Measurements from ENCODE around the gene C9orf43.
"Not testable (repeated sequence)": the region's sequence is repeated elsewhere in the genome, so short reads cannot be mapped to it uniquely, and the experiment has no call there.

C9orf43 gene

GRCh38 chr9:113375057-113376023 is 35.2 kb upstream of the C9orf43 start:
- H3K79me2 ChIP-seq (ENCODE audit: control insufficient read depth, insufficient read depth, low read length, poor library complexity): peaks cover 8% of the 10 kb centered on the region
- H3K79me1 ChIP-seq (ENCODE audit: low read length): peaks cover 10% of the 10 kb centered on the region
- no peak overlapping the region for H2AFZ ChIP-seq (ENCODE audit: insufficient read depth, low read length, poor library complexity)
- no peak overlapping the region for H3K27ac ChIP-seq (ENCODE audit: low read depth, low read length)
- no peak for DNase-seq
- peak overlapping the region; percentile 33 for H3K4me2 ChIP-seq (ENCODE audit: low read length)
- no peak overlapping the region for H3K23ac ChIP-seq (ENCODE audit: low read length)
- no peak overlapping the region for H3K9ac ChIP-seq (ENCODE audit: low read length)
- no peak overlapping the region for H4K91ac ChIP-seq (ENCODE audit: low read depth, low read length)
- H3K27me3 ChIP-seq (ENCODE audit: insufficient read depth, low read length): no peaks in the 10 kb centered on the region
- no peak overlapping the region for H2BK120ac ChIP-seq (ENCODE audit: insufficient read depth, low read length, poor library complexity)
- H3K9me3 ChIP-seq (ENCODE audit: insufficient read depth, low read depth, low read length): no peaks in the 10 kb centered on the region
- H3K4ac ChIP-seq (ENCODE audit: low read depth, low read length): peak overlapping the region; percentile 77
- peak overlapping the region; percentile 3 for H3K18ac ChIP-seq (ENCODE audit: low read length)
- no peak overlapping the region for H2BK12ac ChIP-seq (ENCODE audit: low read length)
- H3K36me3 ChIP-seq (ENCODE audit: control insufficient read depth in 1 of 2, insufficient read depth in 2 of 2, low read length in 2 of 2): peaks cover 17 to 26% of the 10 kb centered on the region in 2 experiments
- no peak overlapping the region for H4K8ac ChIP-seq (ENCODE audit: low read depth, low read length)
- no peak overlapping the region for H2AK5ac ChIP-seq (ENCODE audit: low read length)
- H2BK5ac ChIP-seq (ENCODE audit: low read depth, low read length, poor library complexity): no peak overlapping the region
- no peak overlapping the region for H4K12ac ChIP-seq (ENCODE audit: low read depth, low read length)
- WGBS (ENCODE audit: extremely low coverage, insufficient coverage, insufficient read length): no CpG with 5 or more reads among the region's 6 CpGs
- no peak overlapping the region for H3K14ac ChIP-seq (ENCODE audit: low read length)
- peaks cover 14 to 21% of the 10 kb centered on the region in 2 experiments for H3K4me1 ChIP-seq (ENCODE audit: control insufficient read depth in 1 of 2, insufficient read depth in 2 of 2, low read length in 2 of 2)
- H3K4me3 ChIP-seq (ENCODE audit: low read depth, low read length): no peak overlapping the region

- Histone ChIP-seq H3K4ac (ENCODE audit: low read depth, low read length) (peak within 1 kb of the TSS; percentile 91), H4K8ac (ENCODE audit: low read depth, low read length) (peak within 1 kb of the TSS; percentile 82), H4K12ac (ENCODE audit: low read depth, low read length) (peak within 1 kb of the TSS; percentile 91), H3K4me2 (ENCODE audit: low read length) (peak within 1 kb of the TSS; percentile 87), H3K4me3 (ENCODE audit: low read depth, low read length) (peak within 1 kb of the TSS; percentile 90), H2BK12ac (ENCODE audit: low read length) (peak within 1 kb of the TSS; percentile 21), H3K14ac (ENCODE audit: low read length) (peak within 1 kb of the TSS; percentile 80), H3K79me2 (ENCODE audit: control insufficient read depth, insufficient read depth, low read length, poor library complexity) (peaks cover 8% of the 10 kb centered on the region), H3K23ac (ENCODE audit: low read length) (no peak within 1 kb of the TSS), H2BK5ac (ENCODE audit: low read depth, low read length, poor library complexity) (peak within 1 kb of the TSS; percentile 63), H3K18ac (ENCODE audit: low read length) (peak within 1 kb of the TSS; percentile 83), H2BK120ac (ENCODE audit: insufficient read depth, low read length, poor library complexity) (peak within 1 kb of the TSS; percentile 65), H2AK5ac (ENCODE audit: low read length) (peak within 1 kb of the TSS; percentile 15), H3K4me1 (ENCODE audit: control insufficient read depth in 1 of 2, insufficient read depth in 2 of 2, low read length in 2 of 2) (peaks cover 23 to 25% of the 10 kb centered on the region in 2 experiments), H2AFZ (ENCODE audit: insufficient read depth, low read length, poor library complexity) (peak within 1 kb of the TSS; percentile 73), H3K27ac (ENCODE audit: low read depth, low read length) (peak within 1 kb of the TSS; percentile 84), H3K9me3 (ENCODE audit: insufficient read depth, low read depth, low read length) (no peaks in the 10 kb centered on the region), H3K9ac (ENCODE audit: low read length) (peak within 1 kb of the TSS; percentile 86), H4K91ac (ENCODE audit: low read depth, low read length) (peak within 1 kb of the TSS; percentile 85), H3K27me3 (ENCODE audit: insufficient read depth, low read length) (no peaks in the 10 kb centered on the region), H3K79me1 (ENCODE audit: low read length) (peaks cover 18% of the 10 kb centered on the region), H3K36me3 (ENCODE audit: control insufficient read depth in 1 of 2, insufficient read depth in 2 of 2, low read length in 2 of 2) (peaks cover 17 to 26% of the 10 kb centered on the region in 2 experiments)
- peak; percentile 82 to 87 for DNase-seq
- WGBS (ENCODE audit: extremely low coverage, insufficient coverage, insufficient read length): no CpG with 5 or more reads among the region's 74 CpGs
These were observed 33.6 kb upstream of the C9orf43 start, which contains the start of gene HDHD3 for GRCh38 chr9:113376634-113377567. Gene HDHD3 (minus strand): TSS chr9:113376986. CDS start chr9:113374354, 2,632 bp downstream.

DNA sequence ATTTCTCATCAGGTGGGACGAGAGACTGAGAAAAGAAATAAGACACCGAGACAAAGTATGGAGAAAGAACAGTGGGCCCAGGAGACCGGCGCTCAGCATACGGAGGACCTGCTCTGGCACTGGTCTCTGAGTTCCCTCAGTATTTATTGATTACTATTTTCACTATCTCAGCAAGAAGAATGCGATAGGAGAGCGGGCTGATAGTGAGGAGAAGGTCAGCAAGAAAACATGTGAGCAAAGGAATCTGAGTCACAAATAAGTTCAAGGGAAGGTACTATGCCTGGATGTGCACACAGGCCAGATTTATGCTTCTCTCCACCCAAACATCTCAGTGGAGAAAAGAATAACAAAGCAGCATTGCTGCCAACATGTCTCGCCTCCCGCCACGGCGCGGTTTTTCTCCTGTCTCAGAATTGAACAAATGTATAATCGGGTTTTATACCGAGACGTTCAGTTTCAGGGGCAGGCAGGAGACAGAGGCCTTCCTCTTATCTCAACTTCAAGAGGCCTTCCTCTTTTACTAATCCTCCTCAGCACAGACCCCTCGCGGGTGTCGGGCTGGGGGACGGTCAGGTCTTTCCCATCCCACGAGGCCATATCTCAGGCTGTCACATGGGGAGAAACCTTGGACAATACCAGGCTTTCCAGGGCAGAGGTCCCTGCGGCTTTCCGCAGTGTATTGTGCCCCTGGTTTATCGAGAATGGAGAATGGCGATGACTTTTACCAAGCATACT is 31.3 kb upstream of the C9orf43 start:
- H4K8ac ChIP-seq (ENCODE audit: low read depth, low read length); H3K4me2 ChIP-seq (ENCODE audit: low read length); H2AK5ac ChIP-seq (ENCODE audit: low read length); H3K9ac ChIP-seq (ENCODE audit: low read length); H2AFZ ChIP-seq (ENCODE audit: insufficient read depth, low read length, poor library complexity); H3K27me3 ChIP-seq (ENCODE audit: insufficient read depth, low read length); H4K12ac ChIP-seq (ENCODE audit: low read depth, low read length); H3K79me2 ChIP-seq (ENCODE audit: control insufficient read depth, insufficient read depth, low read length, poor library complexity); DNase-seq; H3K9me3 ChIP-seq (ENCODE audit: insufficient read depth, low read depth, low read length); H3K4me3 ChIP-seq (ENCODE audit: low read depth, low read length); H3K36me3 ChIP-seq (ENCODE audit: control insufficient read depth in 1 of 2, insufficient read depth in 2 of 2, low read length in 2 of 2); H3K4ac ChIP-seq (ENCODE audit: low read depth, low read length); H3K23ac ChIP-seq (ENCODE audit: low read length); H2BK12ac ChIP-seq (ENCODE audit: low read length); H3K14ac ChIP-seq (ENCODE audit: low read length): not testable (repeated sequence)
- no CpG with 5 or more reads among the region's 24 CpGs for WGBS (ENCODE audit: extremely low coverage, insufficient coverage, insufficient read length)
- Histone ChIP-seq H3K4me1 (ENCODE audit: control insufficient read depth in 1 of 2, insufficient read depth in 2 of 2, low read length in 2 of 2) (peaks cover 25 to 32% of the 10 kb centered on the region in 2 experiments), H4K91ac (ENCODE audit: low read depth, low read length) (peak overlapping the region; percentile 43), H3K27ac (ENCODE audit: low read depth, low read length) (peak overlapping the region; percentile 68), H2BK120ac (ENCODE audit: insufficient read depth, low read length, poor library complexity) (peak overlapping the region; percentile 52), H2BK5ac (ENCODE audit: low read depth, low read length, poor library complexity) (peak overlapping the region; percentile 60), H3K79me1 (ENCODE audit: low read length) (peaks cover 21% of the 10 kb centered on the region), H3K18ac (ENCODE audit: low read length) (peak overlapping the region; percentile 18)
